Natural killer cell (primary cell): ENCODE results near the gene ATXN10. TPM values are rescaled to one million over a fixed set of nuclear protein-coding genes. Genes with fewer than 3 reads are reported as not detected.

Source experiments
- ATAC-seq, 3 donors: fragments of 150-1000 bp in 2 of 3; fragments of 200-7000 bp in 1 of 3; cut with Tn5 transposase; 1 replicate in 1 of 3; 2 replicates in 2 of 3; pipeline ENCODE4 v1.10.0; 2021; ENCODE audit warnings: mild to moderate bottlenecking in 2 of 3, moderate library complexity in 2 of 3
- DNase-seq, 2 donors: peaks; one replicate each; pipeline versions ENCODE4 v3.0.0 to v3.0.0-alpha.2; 2013 to 2021; ENCODE audit warnings: mixed read lengths in 1 of 2
- H3K27ac ChIP-seq: one replicate; pipeline ENCODE4 v1.5.1; 2013; ENCODE audit warnings: mild to moderate bottlenecking, low read length
- H3K27me3 ChIP-seq: one replicate; pipeline ENCODE4 v1.6.1; 2013; ENCODE audit warnings: low read length; ENCODE audit not compliant: control insufficient read depth, insufficient read depth
- H3K36me3 ChIP-seq: one replicate; pipeline ENCODE4 v1.6.1; 2013; ENCODE audit warnings: low read length; ENCODE audit not compliant: control insufficient read depth, insufficient read depth
- H3K4me1 ChIP-seq: one replicate; pipeline ENCODE4 v1.6.1; 2013; ENCODE audit warnings: low read length; ENCODE audit not compliant: control insufficient read depth, insufficient read depth
- H3K4me3 ChIP-seq: one replicate; pipeline ENCODE4 v1.5.1; 2013; ENCODE audit warnings: low read length
- H3K9me3 ChIP-seq: one replicate; pipeline ENCODE4 v1.6.1; 2013; ENCODE audit warnings: low read length; ENCODE audit not compliant: control insufficient read depth, insufficient read depth
- H3K27ac Mint-ChIP-seq, 2 donors: one replicate each; pipeline ENCODE4 v1.8.0; 2022; ENCODE audit warnings: mild to moderate bottlenecking in 2 of 2, mixed read lengths in 2 of 2, moderate library complexity in 1 of 2
- H3K27me3 Mint-ChIP-seq, 2 donors: one replicate each; pipeline ENCODE4 v1.8.0; 2022; ENCODE audit warnings: low read depth in 2 of 2, mixed read lengths in 2 of 2
- H3K36me3 Mint-ChIP-seq: one replicate; pipeline ENCODE4 v1.8.0; 2022; ENCODE audit warnings: mixed read lengths
- H3K4me1 Mint-ChIP-seq, 2 donors: one replicate each; pipeline ENCODE4 v1.8.0; 2022; ENCODE audit warnings: mixed read lengths in 2 of 2
- H3K4me3 Mint-ChIP-seq: one replicate; pipeline ENCODE4 v1.8.0; 2022; ENCODE audit warnings: mild to moderate bottlenecking, moderate library complexity, mixed read lengths
- H3K9me3 Mint-ChIP-seq, 2 donors: one replicate each; pipeline ENCODE4 v1.8.0; 2022; ENCODE audit warnings: mixed read lengths in 2 of 2
- CTCF ChIP-seq: fragments of 200-600 bp; IDR thresholded peaks from one replicate; pipeline ENCODE4 v1.8.0; 2022; ENCODE audit warnings: antibody characterized with exemption
- WGBS: methylation state at CpG from one replicate; pipeline ENCODE4 v1.1.7; 2013; ENCODE audit warnings: missing lambda C conversion rate; ENCODE audit not compliant: insufficient coverage; 5-methylcytosine and 5-hydroxymethylcytosine counted together
- intact Hi-C: fragments of 100-400 bp; cut with micrococcal nuclease; formaldehyde crosslinking; loops from one replicate; pipeline ENCODE4 v1.14.2; 2022
- total RNA-seq, 4 donors: library from RNA; stranded (reverse); fragments of 120-200 nt in 1 of 4; gene quantifications; one replicate each; pipeline versions ENCODE4 v1.2.3 to v1.2.4, GENCODE V29; 2013 to 2022

ATXN10 gene
- total RNA-seq, 3 donors from 2014 or later (not counting 1 experiment from before 2014, with no cell fraction given), result 79.3 to 90.5 (median 88.8) TPM

GRCh38 chr22:45885171-45885840 is 213.7 kb downstream of the ATXN10 start:
- Histone ChIP-seq H3K4me1 (no peaks in the 10 kb centered on the region), H3K9me3 (no peaks in the 10 kb centered on the region), H3K4me3 (no peak overlapping the region), H3K27me3 (peaks cover 16% of the 10 kb centered on the region), H3K27ac (no peak overlapping the region), H3K36me3 (no peaks in the 10 kb centered on the region)
- Mint-ChIP-seq H3K36me3 (no peaks in the 10 kb centered on the region), H3K27me3 (peaks cover 14 to 21% of the 10 kb centered on the region in 2 donors), H3K4me3 (no peak overlapping the region), H3K9me3 (no peaks in the 10 kb centered on the region), H3K4me1 (no peaks in the 10 kb centered on the region), H3K27ac (no peak overlapping the region)
- TF ChIP-seq CTCF, result no peak
- no peak for DNase-seq
- ATAC-seq, result no peak
- WGBS, result 77% methylated on average over 15 of the region's 16 CpGs
- intact Hi-C loops, result no loop called here

GRCh38 chr22:45885941-45886395 is 214.3 kb downstream of the ATXN10 start:
- WGBS, result 92% methylated on average over 21 of the region's 21 CpGs
- no peak overlapping the region for H3K27ac Mint-ChIP-seq
- no peak for TF ChIP-seq CTCF

GRCh38 chr22:45886540-45886939 is 214.9 kb downstream of the ATXN10 start:
- H3K4me3 ChIP-seq, result no peak overlapping the region
- 84% methylated on average over 7 of the region's 7 CpGs for WGBS
- no peaks in the 10 kb centered on the region for H3K9me3 ChIP-seq
- Mint-ChIP-seq H3K4me3 (no peak overlapping the region), H3K4me1 (no peaks in the 10 kb centered on the region), H3K27me3 (peaks cover 7 to 12% of the 10 kb centered on the region in 2 donors), H3K9me3 (no peaks in the 10 kb centered on the region), H3K27ac (no peak overlapping the region), H3K36me3 (no peaks in the 10 kb centered on the region)
- H3K27ac ChIP-seq, result no peak overlapping the region
- intact Hi-C loops, result no loop called here
- no peak for TF ChIP-seq CTCF
- no peaks in the 10 kb centered on the region for H3K36me3 ChIP-seq
- H3K27me3 ChIP-seq, result peaks cover 12% of the 10 kb centered on the region
- DNase-seq (no peak), ATAC-seq (no peak)
- H3K4me1 ChIP-seq, result no peaks in the 10 kb centered on the region

More at GRCh38 chr22:45885941-45886395, 214.3 kb downstream of the ATXN10 start:
- Mint-ChIP-seq H3K27me3 (peaks cover 7 to 16% of the 10 kb centered on the region in 2 donors), H3K36me3 (no peaks in the 10 kb centered on the region), H3K4me1 (no peaks in the 10 kb centered on the region), H3K4me3 (no peak overlapping the region), H3K9me3 (no peaks in the 10 kb centered on the region)
- ATAC-seq (no peak), DNase-seq (no peak)
- Histone ChIP-seq H3K4me3 (no peak overlapping the region), H3K27me3 (peaks cover 14% of the 10 kb centered on the region), H3K9me3 (no peaks in the 10 kb centered on the region), H3K4me1 (no peaks in the 10 kb centered on the region), H3K27ac (no peak overlapping the region), H3K36me3 (no peaks in the 10 kb centered on the region)
- intact Hi-C loops, result no loop called here
